ENCODE measurements around the gene TENM4. TPM values are rescaled to one million over a fixed set of nuclear protein-coding genes. Genes with fewer than 3 reads are reported as not detected.

Gene TENM4
- total and polyA plus RNA-seq, 2 of the 13 experiments (the other 11 are each of a cell fraction or from before 2014, with no cell fraction given), result not detected

GRCh38 chr11:78798663-78799062 lies 642.2 kb downstream of the TENM4 start:
- Histone ChIP-seq H4K20me1 (ENCODE audit: insufficient read depth, low read length) (no peaks in the 10 kb centered on the region), H3K36me3 (replicated peaks in 1 of 2; ENCODE audit: control insufficient read depth in 1 of 2, insufficient read depth in 2 of 2, low read length in 2 of 2) (no peaks in the 10 kb centered on the region), H3K4me1 (ENCODE audit: insufficient read depth, low read length) (no peaks in the 10 kb centered on the region), H3K9me3 (ENCODE audit: low read length) (no peaks in the 10 kb centered on the region), H3K9ac (ENCODE audit: insufficient read depth, low read depth, low read length) (no peak overlapping the region), H3K27ac (ENCODE audit: extremely low read length, insufficient read depth, low read length) (no peak overlapping the region), H3K4me2 (ENCODE audit: low read depth, low read length) (no peak overlapping the region), H3K4me3 (replicated peaks in 1 of 3; ENCODE audit: insufficient read depth in 1 of 3, low read depth in 2 of 3, low read length in 3 of 3) (no peak overlapping the region), H3K79me2 (ENCODE audit: insufficient read depth, low read length) (no peaks in the 10 kb centered on the region), H2AFZ (ENCODE audit: low read length) (no peak overlapping the region), H3K27me3 (ENCODE audit: control insufficient read depth in 1 of 2, insufficient read depth in 2 of 2, low read length in 2 of 2) (peaks cover 3 to 7% of the 10 kb centered on the region in 2 experiments; a peak in 2 of 5 replicates)
- intact Hi-C loops (cut with micrococcal nuclease; ENCODE audit: unreplicated experiment), result loop anchor here (1.0 to 2.0 kb wide), 2 partner anchors 278 to 302 kb away; no protein-coding TSS in a partner anchor
- ChIA-PET POLR2A (no interaction called here), CTCF (ENCODE audit: low intra/inter-chr PET ratio, low total read pairs) (interaction anchor here (0.8 kb wide), 1 partner anchor 278 kb away, joined by 4 read pairs; no protein-coding TSS in a partner anchor)
- FAIRE-seq, result peak; percentile 61
- peak; percentile 98 for ATAC-seq
- DNase-seq (ENCODE audit: low spot score), result peak; percentile 25
- no TSS peak for BruUV-seq (replicated peaks)
- WGBS (ENCODE audit: low lambda C conversion rate), result 11% methylated on average over 5 of the region's 5 CpGs
- in situ Hi-C loops (cut with HindIII; ENCODE audit: extremely low pct_ligation_motif_present, low pct_unique_long_range_greater_than_20kb), result no loop called here
- TF ChIP-seq TP53 (CRISPR knock-in tag; conservative IDR thresholded peaks at IDR 0.05) (no peak), KAT8 (CRISPR knock-in tag; IDR thresholded peaks at IDR 0.05) (no peak), ARID4A (CRISPR knock-in tag; IDR thresholded peaks at IDR 0.05; ENCODE audit: borderline replicate concordance) (no peak), POLR2AphosphoS5 (IDR thresholded peaks at IDR 0.05; ENCODE audit: low read depth, low read length) (no peak), ZC3H4 (CRISPR knock-in tag; IDR thresholded peaks at IDR 0.05; ENCODE audit: borderline replicate concordance) (no peak), NBN (conservative IDR thresholded peaks at IDR 0.05) (no peak), POGZ (CRISPR knock-in tag; IDR thresholded peaks at IDR 0.05) (no peak), KDM2A (CRISPR knock-in tag; IDR thresholded peaks at IDR 0.05; ENCODE audit: borderline replicate concordance, low read depth) (peak; percentile 36; the same call in 1 of the 2 replicates), ZNF547 (CRISPR knock-in tag; IDR thresholded peaks at IDR 0.05) (no peak), ATF6 (CRISPR knock-in tag; conservative IDR thresholded peaks at IDR 0.05) (no peak), SRSF9 (IDR thresholded peaks at IDR 0.05; ENCODE audit: borderline replicate concordance, insufficient read depth, low read depth, low read length, poor library complexity, severe bottlenecking) (no peak), ZNF44 (CRISPR knock-in tag; IDR thresholded peaks at IDR 0.05) (no peak), ZNF777 (CRISPR knock-in tag; IDR thresholded peaks at IDR 0.05) (no peak), GLMP (CRISPR knock-in tag; IDR thresholded peaks at IDR 0.05; ENCODE audit: borderline replicate concordance) (no peak), SMC3 (IDR thresholded peaks at IDR 0.05; ENCODE audit: low read length) (peak; percentile 62), SOX5 (CRISPR knock-in tag; IDR thresholded peaks at IDR 0.05; ENCODE audit: borderline replicate concordance) (no peak)
- TF ChIP-seq, protein P1, sequence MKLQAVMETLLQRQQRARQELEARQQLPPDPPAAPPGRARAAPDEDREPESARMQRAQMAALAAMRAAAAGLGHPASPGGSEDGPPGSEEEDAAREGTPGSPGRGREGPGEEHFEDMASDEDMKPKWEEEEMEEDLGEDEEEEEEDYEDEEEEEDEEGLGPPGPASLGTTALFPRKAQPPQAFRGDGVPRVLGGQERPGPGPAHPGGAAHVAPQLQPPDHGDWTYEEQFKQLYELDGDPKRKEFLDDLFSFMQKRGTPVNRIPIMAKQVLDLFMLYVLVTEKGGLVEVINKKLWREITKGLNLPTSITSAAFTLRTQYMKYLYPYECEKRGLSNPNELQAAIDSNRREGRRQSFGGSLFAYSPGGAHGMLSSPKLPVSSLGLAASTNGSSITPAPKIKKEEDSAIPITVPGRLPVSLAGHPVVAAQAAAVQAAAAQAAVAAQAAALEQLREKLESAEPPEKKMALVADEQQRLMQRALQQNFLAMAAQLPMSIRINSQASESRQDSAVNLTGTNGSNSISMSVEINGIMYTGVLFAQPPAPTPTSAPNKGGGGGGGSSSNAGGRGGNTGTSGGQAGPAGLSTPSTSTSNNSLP (IDR thresholded peaks at IDR 0.05; ENCODE audit: low read depth, low read length), result no peak

Measured in HepG2 (cell line).